Esophagus muscularis mucosa (tissue), 3 donors: ENCODE results near the gene PARD6B.

Experiments used
- POLR2A ChIP-seq: fragments of 450-650 bp; IDR thresholded peaks from one replicate; pipeline ENCODE4 v1.6.1; 2017; ENCODE audit warnings: antibody characterized with exemption, moderate library complexity, mild to moderate bottlenecking, low read depth
- TF ChIP-seq, protein P1 (sequence below), 3 experiments: fragments of 200-600 bp in 2 of 3; fragments of 450-650 bp in 1 of 3; sonication (generic) in 2 of 3; IDR thresholded peaks; one replicate each; pipeline ENCODE4 v1.5.1; 2017 to 2019; ENCODE audit warnings: antibody characterized with exemption in 3 of 3, mild to moderate bottlenecking in 2 of 3, moderate library complexity in 1 of 3

DNA sequence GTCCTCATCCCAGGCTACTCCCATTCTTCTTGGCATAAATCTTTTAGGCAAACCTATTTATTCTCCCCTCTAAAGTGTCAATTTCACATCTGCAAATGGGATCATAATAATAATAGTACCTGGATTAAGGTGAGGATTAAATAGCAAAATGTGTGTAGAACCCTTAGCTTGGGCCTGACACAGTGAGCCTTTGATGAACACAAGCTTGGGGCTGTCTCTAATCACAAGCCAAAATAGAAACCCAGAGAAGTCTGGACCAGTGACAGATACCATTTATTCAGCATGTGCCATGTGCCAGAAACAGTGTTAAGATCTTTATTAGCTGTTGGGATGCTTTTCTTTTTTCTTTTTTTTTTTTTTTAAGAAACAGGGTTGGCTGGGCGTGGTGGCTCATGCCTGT is 14.9 kb upstream of the PARD6B start:
- TF ChIP-seq, protein P1, sequence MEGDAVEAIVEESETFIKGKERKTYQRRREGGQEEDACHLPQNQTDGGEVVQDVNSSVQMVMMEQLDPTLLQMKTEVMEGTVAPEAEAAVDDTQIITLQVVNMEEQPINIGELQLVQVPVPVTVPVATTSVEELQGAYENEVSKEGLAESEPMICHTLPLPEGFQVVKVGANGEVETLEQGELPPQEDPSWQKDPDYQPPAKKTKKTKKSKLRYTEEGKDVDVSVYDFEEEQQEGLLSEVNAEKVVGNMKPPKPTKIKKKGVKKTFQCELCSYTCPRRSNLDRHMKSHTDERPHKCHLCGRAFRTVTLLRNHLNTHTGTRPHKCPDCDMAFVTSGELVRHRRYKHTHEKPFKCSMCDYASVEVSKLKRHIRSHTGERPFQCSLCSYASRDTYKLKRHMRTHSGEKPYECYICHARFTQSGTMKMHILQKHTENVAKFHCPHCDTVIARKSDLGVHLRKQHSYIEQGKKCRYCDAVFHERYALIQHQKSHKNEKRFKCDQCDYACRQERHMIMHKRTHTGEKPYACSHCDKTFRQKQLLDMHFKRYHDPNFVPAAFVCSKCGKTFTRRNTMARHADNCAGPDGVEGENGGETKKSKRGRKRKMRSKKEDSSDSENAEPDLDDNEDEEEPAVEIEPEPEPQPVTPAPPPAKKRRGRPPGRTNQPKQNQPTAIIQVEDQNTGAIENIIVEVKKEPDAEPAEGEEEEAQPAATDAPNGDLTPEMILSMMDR (IDR thresholded peaks at IDR 0.05) = no peak
- TF ChIP-seq POLR2A = no peak
